Measurements from ENCODE around the gene MRPL11.

DNA sequence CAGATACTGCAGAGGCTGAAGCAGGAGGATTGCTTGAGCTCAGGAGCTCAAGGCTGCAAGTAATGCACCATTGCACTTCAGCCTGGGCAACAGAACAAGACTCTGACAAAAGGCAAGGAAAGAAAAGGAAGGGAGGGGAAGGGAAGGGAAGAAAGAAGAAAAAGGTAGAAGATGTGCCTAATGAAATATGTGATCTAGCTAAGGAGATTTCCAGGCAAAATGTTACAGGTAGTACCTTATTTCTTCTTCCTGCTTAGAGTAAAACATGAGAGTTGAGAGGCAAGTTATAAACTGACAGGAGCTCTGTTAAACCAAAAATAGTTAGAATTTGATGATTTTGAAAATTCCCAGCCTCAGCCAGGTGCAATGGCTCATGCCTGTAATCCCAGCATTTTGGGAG lies 23.4 kb upstream of the MRPL11 start:
- TF ChIP-seq POLR2A (IDR thresholded peaks at IDR 0.05) = no peak
- TF ChIP-seq, protein P1, sequence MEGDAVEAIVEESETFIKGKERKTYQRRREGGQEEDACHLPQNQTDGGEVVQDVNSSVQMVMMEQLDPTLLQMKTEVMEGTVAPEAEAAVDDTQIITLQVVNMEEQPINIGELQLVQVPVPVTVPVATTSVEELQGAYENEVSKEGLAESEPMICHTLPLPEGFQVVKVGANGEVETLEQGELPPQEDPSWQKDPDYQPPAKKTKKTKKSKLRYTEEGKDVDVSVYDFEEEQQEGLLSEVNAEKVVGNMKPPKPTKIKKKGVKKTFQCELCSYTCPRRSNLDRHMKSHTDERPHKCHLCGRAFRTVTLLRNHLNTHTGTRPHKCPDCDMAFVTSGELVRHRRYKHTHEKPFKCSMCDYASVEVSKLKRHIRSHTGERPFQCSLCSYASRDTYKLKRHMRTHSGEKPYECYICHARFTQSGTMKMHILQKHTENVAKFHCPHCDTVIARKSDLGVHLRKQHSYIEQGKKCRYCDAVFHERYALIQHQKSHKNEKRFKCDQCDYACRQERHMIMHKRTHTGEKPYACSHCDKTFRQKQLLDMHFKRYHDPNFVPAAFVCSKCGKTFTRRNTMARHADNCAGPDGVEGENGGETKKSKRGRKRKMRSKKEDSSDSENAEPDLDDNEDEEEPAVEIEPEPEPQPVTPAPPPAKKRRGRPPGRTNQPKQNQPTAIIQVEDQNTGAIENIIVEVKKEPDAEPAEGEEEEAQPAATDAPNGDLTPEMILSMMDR (IDR thresholded peaks at IDR 0.05) = no peak
